GM21529 (cell line): Measurements from ENCODE around the gene CACNA1C.

Source experiments
- ATAC-seq: cut with Tn5 transposase; IDR thresholded peaks from one replicate; pipeline ENCODE4 v1.9.1; 2021; ENCODE audit not compliant: unreplicated experiment

Gene CACNA1C

DNA sequence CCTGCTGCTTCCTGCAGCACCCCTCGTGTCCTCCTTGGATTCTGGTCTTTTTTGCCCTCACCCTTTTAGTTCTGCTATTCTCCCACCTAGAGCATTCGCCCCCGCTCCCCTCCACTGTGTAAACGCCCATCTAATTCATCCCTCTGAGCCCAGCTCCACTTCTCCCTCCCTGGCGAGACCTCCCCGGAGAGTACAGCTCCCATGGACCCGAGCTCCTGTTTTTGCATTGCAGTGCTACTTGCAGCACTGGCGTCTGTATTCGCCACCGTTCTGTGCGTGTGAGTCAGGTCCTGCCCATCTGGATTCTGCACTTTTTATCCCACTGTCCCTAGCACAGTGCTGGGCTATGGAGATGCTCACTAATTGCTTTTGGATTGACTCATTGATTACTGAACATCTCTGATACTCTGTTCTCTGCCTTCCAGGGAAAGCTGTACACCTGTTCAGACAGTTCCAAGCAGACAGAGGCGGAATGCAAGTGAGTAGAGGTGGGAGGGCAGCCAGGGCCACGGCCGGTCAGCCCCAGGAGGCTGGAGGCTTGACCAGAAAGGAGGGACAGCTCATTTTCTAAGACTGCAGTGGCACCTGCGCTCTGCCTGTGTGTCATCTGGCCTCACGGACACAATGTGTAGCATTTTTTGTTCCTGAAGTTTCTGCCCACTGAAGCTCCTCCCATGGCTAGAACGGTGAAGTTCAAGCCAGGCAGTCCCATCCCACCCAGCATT, 553.6 kb downstream of the CACNA1C start:
- ATAC-seq: no peak

DNA sequence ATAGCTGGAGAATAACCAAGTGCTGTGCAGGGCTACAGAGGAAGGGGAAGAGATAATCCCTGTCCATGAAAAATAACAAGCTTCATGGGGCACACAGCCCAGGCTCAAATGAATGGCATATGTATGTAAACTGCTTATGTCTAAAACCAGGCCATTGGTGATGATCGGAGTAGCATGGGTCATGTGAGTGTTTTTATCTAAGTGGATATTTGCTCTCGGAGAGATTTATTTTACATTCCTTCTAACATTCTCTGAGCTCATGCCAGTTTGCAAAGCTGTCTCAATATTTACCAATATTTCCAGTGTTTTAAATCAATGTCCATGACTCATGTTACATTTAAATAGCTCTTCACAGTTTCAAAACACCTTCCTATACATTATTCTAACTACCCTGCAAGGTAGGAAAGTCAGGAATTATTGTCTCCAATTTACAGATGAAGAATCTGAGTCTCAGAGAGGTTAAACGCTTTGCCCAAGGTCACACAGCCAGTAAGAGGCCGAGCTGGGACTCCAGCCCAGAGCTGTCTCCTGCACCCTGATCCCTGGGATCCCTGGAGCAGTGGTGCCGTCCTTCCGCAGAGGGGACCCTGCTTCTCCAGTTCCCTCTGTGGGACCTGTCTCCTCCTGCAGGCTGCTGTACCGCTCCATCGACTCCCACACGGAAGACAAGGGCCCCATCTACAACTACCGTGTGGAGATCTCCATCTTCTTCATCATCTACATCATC, 555.3 kb downstream of the CACNA1C start:
- ATAC-seq: no peak

DNA sequence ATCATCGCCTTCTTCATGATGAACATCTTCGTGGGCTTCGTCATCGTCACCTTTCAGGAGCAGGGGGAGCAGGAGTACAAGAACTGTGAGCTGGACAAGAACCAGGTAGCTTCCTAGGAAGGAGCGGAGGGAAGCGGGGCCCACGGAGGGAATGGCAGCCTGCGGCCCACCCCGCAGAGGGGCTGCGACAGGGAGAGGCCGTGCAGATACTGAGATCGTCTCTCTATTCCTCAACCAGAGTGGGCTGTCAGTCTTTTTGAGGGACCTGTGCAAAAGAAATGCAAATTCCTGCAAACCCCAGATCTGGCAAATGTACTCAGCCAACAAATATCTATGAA, 555.8 kb downstream of the CACNA1C start:
- ATAC-seq: no peak

DNA sequence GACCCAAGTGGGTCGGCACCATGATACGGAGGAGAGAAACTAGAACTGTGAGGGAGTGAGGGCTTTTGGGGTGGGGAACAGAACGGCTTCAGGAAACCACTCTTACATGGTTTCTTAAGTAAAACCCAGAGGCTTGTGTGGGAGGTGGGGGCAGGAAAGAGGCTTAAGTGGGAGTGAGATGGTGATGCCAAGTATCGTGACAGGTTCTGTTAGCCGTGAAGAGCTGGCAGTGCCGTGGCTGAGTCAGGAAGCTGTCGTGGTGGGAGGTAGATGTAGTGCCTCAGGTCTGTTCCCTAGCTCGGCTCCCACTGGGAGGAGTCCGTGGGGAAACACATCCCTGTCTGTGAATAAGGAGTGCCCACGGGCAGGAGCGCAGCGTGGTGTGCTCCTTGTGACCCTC, 556.2 kb downstream of the CACNA1C start:
- no peak for ATAC-seq

DNA sequence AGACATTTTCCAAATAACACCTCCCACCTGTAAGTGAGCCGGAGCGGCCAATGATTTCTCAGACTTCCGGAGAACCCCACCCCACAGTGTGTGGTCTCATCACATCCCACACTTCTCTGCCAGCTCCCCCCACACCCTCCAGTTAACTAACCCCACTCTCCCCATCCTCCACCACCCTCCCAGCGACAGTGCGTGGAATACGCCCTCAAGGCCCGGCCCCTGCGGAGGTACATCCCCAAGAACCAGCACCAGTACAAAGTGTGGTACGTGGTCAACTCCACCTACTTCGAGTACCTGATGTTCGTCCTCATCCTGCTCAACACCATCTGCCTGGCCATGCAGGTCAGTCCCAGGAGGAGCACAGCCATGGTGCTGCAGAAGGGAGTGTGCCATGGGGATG, 557.6 kb downstream of the CACNA1C start:
- no peak for ATAC-seq

DNA sequence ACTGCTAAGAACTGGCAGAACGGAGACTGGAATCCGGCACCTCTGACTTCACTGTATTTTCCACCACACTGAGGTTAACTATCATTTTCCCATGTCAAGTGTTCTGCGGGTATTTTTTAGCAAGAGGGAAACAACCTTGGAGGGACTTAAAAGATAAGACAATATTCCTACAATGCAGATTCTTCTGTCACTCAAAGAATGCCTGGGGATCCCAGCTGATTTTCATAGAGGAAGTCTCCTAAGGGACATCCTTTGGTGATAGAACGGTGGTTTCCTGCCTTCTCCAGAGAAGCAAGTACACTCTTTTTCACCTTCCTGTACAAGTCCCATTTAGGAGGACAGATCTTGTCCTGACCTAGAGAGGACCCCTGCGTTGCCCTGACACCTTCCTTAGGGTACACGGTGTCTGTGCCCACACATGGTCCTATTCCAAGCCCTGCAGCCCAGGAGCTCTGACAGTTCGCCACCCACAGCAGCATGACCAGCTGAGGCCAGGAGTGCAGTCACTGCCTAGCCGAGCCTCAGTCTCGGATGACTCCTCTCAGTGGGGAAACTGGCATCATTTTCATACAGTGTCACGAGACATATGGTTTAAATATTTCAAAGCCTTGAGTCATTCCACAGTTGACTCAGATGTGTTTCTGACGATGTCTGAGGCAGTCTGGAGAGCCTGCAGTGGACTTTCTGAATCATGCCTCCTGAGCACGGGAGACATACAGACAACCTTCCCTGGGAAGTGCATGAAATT, 560.7 kb downstream of the CACNA1C start:
- no peak for ATAC-seq

DNA sequence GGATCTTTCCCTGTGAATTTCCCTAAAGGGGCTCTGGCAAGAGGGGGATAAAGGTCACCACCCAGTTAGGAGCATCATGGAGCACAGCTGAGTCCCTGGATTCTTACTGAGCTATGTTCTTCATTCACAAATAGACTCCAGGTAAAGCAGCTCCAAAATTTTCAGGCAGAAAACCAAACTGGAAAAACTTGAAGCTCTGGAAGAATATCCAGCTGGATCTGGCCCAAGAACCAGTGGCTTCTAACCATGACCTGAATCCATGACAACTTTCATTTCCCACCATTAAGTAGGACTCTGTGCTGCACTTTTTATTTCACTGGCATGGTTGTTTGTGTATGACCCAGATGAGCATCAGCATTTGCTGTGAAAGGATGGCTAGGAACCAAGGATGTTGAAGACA, 561.6 kb downstream of the CACNA1C start:
- no peak for ATAC-seq

DNA sequence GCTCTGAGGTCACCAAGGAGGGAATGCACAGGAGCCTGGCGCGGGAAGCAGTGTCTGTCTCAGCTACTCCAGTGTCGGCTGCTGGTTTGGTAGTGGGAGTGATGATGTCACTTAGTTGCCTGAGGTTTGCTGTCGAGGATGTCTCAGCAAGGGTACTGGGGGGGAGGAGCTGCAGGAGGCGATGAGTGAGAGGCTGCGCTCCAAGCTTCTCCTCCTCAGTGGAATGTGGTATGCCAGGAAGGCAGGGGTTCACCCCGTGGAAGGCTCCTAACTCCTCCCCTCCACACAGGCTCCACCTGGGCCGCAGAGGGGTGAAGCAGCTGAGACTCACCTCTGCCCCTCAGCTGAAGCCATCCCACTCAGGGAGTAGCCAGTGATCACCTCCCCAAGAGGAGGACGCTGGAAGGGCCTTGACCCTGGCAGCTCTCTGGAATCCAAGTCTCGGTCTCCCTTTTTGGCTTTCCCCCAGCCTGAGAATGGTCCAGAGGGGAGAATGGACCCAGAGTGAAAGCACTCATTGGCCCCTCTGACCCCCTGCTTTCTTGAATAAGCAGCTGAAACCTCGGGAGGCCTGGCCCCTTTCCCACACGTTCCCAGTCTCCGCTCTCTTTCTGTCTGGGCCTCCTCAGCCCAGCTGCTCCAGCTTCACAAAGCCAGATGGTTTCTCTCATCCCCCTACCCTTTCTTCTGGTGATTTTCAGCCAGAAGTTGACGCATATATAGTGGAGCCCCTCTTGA, 563.0 kb downstream of the CACNA1C start:
- no peak for ATAC-seq

DNA sequence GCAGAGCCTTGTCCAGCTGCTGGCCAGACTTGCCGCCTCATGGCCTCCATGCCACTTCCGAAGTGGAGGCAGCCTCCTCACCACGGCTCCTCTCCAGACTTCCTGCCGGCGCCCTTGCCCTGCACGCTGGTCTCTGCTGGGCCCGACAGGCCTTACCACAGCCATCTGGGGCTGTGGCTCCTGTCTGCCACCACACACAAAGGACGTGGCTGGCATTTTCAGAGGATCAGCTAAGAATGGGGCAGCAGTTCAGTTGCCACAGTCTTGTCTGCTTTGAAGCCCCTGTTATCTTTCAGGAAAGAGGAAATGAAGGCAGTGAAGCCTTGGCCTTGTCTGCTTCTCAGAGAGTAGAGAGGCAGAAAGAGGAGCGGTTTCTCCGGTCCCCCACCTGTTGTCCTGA, 564.0 kb downstream of the CACNA1C start:
- ATAC-seq: no peak

DNA sequence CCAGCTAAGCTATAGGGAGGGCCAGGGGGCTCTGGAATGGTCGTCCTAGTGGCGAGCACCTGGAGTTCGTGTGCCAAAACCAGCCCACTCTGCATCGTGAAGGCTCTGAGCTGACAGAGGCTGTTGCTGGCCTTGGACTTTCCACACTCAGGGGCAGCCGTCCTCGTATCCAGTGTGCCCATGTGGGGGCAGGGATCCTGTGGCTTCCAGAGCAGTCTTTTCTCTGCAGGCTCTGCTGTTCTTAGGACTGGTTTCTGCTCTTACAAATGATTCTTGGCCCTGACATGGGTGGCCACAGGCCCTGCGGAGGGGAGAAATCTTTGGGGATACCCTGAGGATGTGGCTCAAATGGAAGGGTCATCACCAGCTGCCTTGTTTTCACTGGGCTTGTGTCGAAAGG, 564.6 kb downstream of the CACNA1C start:
- no peak for ATAC-seq

DNA sequence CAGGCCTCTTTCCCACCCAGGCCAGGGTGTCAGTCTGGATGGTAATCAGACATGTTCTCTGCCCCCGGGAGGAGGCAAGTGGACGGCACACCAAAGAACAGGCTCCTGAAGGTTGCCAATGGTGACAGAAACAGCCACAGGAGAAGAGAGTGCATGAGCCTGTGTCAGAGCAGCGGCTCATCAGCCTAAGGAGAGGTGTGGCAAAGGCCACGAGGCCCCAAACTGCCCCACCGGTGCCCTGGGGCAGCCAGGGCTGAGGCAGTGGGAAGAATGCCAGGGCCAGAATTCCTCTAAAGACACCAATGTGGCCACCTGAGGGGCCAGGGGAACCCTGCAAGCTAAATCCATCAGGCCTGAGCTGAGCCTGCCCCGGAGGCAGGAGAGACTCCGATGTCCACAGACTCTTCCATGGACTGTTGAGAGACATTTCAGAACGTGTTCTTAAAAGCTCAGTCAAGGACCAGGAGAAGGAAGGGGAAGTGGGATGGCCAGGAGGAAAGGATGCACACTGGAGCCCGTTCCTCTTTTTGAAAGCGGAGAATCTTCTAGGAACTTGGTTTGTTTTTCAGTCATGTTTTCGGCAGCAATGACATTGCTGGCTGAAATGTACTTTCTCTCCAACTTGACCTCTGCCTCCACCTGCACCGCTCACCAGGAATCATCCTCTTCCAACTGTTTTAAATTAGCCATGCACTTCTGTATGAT, 565.7 kb downstream of the CACNA1C start:
- no peak for ATAC-seq

DNA sequence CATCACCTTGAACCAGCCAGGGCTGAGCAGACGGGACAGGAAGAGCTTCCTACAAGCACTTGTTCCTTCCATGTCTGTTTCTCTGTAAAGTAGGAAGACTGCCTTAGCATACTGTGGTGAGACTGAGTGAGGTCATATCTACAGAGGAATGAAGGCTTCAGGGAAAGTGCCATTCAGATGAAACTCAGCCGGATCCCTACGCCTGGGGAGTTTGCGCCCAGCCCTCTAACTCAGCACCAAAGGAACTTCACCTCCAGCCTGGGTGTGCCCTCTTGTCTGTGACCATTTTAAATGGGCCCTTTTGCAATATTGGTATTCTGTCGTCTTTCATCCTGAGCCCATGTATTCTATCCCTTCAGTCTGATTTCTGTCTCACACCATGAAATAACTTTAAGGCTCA, 566.3 kb downstream of the CACNA1C start:
- no peak for ATAC-seq

DNA sequence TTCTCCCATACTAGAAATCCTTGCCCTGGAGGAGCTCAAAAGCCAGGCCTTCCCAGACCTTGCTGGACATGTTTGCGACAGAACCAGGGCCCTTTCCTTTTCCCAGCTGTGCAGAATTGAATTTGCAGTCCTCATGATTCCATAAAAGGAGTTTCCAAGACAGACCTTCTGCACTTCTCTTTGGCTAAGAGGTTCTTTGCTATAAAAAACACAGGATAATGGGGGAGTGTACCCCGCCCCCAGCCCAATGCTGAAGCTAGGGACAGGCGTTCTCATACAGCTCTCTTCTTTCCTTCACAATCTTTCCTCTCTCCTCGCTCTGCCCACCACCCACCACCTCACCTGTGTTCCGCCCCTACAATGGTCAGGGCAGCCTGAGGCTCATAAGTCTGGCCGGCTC, 569.7 kb downstream of the CACNA1C start:
- no peak for ATAC-seq

DNA sequence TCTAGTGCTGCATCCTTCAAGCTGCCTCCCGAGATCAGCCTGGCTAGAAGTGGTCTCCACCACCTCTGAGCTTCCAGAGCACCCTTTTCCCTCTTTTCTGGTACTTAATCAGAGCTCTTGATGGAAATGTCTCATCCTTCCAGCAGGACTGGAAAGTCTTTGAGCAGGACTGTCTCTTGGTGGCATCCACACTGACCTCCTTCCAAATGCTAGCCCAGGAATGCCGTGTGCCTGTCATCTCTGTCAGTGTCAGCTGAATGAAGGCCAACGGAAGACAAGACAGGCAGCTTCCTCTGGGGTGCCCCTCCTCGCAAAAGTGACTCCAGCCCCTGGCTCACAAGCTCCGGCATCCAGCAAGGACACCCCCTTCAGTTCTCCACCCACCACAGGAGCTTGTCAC, 570.7 kb downstream of the CACNA1C start:
- ATAC-seq: no peak

DNA sequence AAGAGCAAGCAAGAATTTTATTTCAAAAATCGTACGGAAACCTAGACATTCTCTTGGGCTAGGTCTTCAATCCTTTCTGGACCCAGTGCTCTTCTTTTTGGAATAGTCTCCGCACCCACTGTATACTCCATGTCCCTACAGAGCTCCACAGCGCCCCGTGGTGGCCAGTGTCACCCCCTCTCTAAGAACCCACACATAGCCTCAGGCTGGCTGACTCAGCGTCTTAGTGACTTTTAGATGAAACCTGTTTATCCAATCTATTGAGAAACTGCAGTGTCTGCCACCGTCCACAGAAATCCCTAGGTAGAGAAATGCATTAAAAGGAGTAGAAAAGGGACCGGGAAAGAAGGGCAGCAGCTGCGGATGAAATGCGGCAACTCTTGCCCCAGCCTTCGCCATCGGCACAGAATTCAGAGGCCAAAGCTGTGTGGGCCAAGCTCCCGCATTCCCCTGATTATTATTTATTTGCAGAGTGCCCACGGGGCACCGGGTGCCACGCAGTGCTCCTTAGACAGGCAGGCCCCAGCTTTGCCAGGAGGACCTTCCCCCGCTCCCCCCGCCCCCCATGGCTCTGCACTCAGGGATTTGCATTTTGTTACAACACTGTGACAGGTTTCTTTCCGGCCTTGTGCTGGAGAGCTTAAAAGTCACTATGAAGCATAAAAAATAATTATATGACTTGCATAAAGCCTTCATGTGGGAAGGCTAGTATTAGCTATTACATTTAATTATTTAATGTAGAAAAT, 571.9 kb downstream of the CACNA1C start:
- no peak for ATAC-seq

DNA sequence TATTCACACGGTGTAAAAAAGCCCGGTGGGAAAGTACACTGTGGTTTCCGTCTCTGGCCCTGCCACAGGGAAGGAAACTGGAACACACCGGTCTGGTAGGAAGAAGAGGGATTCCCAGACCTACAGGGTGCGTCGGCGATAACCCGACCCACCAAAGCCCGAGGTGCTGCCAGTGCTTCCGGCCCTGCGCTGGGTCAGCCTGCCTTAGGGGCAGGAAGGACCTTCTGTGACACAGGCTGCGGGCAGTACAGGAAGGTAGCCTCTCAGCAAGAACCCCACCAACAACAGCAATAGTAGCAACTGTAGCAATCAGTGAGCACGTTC, 572.5 kb downstream of the CACNA1C start:
- no peak for ATAC-seq

DNA sequence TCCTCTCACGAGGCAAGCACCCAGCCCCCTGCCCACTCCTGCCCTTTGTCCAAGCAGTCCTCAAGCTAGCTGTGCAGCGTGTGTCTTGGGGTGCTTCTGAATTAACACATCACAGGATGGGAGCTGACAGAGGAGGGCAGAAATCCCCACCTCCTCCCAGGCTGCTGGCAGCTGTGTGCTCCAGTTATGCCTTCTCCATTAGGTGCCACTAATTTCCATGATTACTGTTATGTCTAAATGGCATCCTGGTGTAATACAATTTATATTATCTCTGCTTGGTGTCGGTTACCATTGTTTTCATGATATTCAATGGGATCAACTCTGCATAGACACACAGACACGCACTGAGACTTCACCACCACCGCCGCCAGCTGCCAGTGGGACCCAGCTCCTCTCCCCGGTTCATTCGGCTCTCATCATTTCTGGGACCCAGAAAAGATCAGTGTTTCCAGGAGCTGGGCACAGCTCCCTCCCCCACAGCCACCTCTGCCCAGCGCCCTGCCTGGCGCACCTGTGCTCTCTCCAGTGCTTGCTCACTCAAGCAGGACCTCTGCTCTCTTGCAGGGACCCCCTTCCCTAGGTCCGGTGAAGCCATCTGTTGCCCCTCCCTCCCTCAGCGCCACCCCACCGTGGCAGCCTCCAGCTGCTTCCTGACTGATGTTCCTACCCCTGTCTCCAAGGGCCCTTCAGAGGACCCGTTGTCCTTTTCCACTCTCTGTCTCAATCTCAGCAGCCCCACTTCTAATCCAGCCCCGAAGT, 574.5 kb downstream of the CACNA1C start:
- no peak for ATAC-seq

DNA sequence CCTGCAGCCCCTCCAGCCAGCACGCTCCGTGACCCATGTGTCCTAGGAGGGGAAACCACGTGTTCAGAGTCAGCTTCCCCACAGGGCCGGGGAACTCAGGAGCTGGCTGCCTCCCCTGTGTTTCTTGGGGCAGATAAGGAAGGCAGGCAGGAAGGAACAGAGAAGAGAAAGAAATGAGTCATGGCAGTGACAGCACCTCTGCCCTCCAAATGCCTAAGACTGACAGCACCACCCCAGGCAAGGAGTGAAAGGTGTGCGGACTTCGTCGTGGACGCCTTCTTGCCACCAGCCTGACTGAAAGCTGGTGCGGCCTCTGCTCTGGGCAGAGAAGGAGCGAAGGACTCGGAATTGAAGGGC, 575.0 kb downstream of the CACNA1C start:
- ATAC-seq: no peak

DNA sequence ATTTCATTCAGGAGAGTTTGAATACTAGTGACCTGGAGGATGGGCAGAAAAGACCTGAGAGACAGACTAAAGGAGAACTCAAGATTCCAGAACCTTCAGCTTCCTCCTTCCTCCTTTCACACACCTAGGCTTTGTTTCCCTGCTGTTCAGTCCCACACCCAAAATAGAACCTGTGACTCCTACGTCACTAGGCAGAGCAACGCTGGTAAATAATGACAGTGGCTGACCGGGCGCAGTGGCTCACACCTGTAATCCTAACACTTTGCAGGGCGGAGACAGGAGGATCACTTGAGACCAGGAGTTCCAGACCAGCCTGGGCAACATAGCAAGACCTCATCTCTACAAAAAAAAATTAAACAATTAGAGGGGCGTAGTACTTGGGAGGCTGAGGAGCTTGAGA, 575.6 kb downstream of the CACNA1C start:
- no peak for ATAC-seq

DNA sequence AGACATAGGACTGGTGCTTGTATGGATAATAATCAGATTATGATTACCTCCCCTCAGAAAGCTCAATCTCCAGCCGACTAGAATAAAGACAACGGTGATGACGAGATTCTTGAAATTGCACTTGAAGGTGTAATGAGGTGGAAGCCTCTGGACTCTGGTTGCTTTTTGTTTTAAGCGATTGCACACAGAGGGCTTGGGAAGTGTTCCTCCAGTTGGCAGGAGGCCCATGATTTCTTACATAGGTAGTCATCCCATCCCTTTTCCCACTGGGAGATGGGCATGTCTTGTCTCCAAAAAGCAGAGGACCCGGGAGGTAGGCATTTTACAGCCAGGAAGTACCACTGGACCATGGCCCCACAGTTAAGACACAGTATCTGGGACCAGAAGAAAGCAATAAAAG, 576.3 kb downstream of the CACNA1C start:
- ATAC-seq: no peak
